ENCODE measurements around the gene SEMA3C.

- TF ChIP-seq CTCF (IDR thresholded peaks at IDR 0.05; ENCODE audit: extremely low read depth in 1 of 2, insufficient read depth in 1 of 2, low read depth in 1 of 2, low read length in 2 of 2), result no peak
- TF ChIP-seq MAX (IDR thresholded peaks at IDR 0.05; ENCODE audit: insufficient read depth, insufficient read length), result no peak
- no peak for TF ChIP-seq POLR2AphosphoS5 (IDR thresholded peaks at IDR 0.05; ENCODE audit: insufficient read depth, low read depth, low read length)
Observed at GRCh38 chr7:80729591-80730320, 189.1 kb downstream of the SEMA3C start.
